Ovary (tissue), 9 donors: ENCODE results near the gene ZNF518A. TPM values are rescaled to one million over a fixed set of nuclear protein-coding genes. Genes with fewer than 3 reads are reported as not detected.

Experiments used
- DNase-seq, 5 donors: peaks; one replicate each; pipeline ENCODE4 v3.0.0-alpha.2; 2019 to 2020
- H3K27ac ChIP-seq, 2 donors: fragments of 200-600 bp; one replicate each; pipeline versions ENCODE4 v1.5.1 to v1.8.0; 2019 to 2022
- H3K27me3 ChIP-seq: fragments of 200-600 bp; one replicate; pipeline ENCODE4 v1.8.0; 2022
- H3K36me3 ChIP-seq: fragments of 200-600 bp; sonication (generic); one replicate; pipeline ENCODE4 v1.5.1; 2019
- H3K4me1 ChIP-seq: one replicate; pipeline ENCODE4 v1.8.1; 2013; ENCODE audit warnings: mild to moderate bottlenecking, moderate library complexity; ENCODE audit not compliant: insufficient read depth
- H3K4me3 ChIP-seq: fragments of 200-600 bp; sonication (generic); one replicate; pipeline ENCODE4 v1.5.1; 2017
- H3K9me3 ChIP-seq, 2 donors: fragments of 200-600 bp in 1 of 2; sonication (generic) in 1 of 2; one replicate each; pipeline versions ENCODE4 v1.5.1 to v1.8.1; 2013 to 2019; ENCODE audit warnings: mild to moderate bottlenecking in 1 of 2, moderate library complexity in 1 of 2
- EP300 ChIP-seq: sonication (generic); formaldehyde crosslinking; IDR thresholded peaks from one replicate; pipeline ENCODE4 v1.6.1; 2017; ENCODE audit warnings: antibody characterized with exemption
- POLR2A ChIP-seq: fragments of 450-650 bp; IDR thresholded peaks from one replicate; pipeline ENCODE4 v1.6.1; 2017; ENCODE audit warnings: antibody characterized with exemption, mild to moderate bottlenecking, moderate library complexity
- WGBS, 3 donors: extraction: QIAGEN DNeasy Blood & Tissue Kit in 1 of 3; methylation state at CpG; one replicate each; pipeline versions ENCODE4 v1.1.5 to v1.1.7; 2013 to 2017; 5-methylcytosine and 5-hydroxymethylcytosine counted together
- intact Hi-C, 4 donors: fragments of 100-400 bp; cut with DNase I; formaldehyde crosslinking; loops; one replicate each; pipeline versions ENCODE4 v1.11.0 to v1.15.1; 2022 to 2023
- polyA plus RNA-seq, 2 donors: library from polyadenylated mRNA; stranded (reverse); fragments of 200-250 nt in 1 of 2; fragments of 350-450 nt in 1 of 2; fragmentation: Illumina TruSeq in 1 of 2; extraction: RNeasy Lipid Tissue Mini Kit (QIAGEN cat#74804) in 1 of 2; gene quantifications; one replicate each; pipeline ENCODE4 v1.2.3, GENCODE V29; 2013 to 2014
- total RNA-seq, 7 donors: library from RNA; depleted of rRNA in 2 of 7; stranded (reverse); fragments of >200 nt in 2 of 7; fragmentation: NEBNext Ultra II Directional in 3 of 7; extraction: Animal tissue kit (Norgen Biotek cat#: 25700) in 3 of 7; gene quantifications; one replicate each; pipeline versions ENCODE4 v1.1.0 to v1.2.4, GENCODE V29; 2016 to 2023
- TF ChIP-seq, protein P1 (sequence below), 3 donors: fragments of 450-650 bp in 2 of 3; fragments of 200-600 bp in 1 of 3; IDR thresholded peaks; one replicate each; pipeline versions ENCODE4 v1.5.1 to v1.8.0; 2016 to 2022; ENCODE audit warnings: antibody characterized with exemption in 3 of 3, mild to moderate bottlenecking in 1 of 3
- donor health status: DM: no; HTN: no; CAD: no; lungs with moderate emphysema.
- donor health status: DM: no; HTN: no; CAD: no.
- donor health status: Bipolar disorder and iron deficiency.
- donor health status: DM: yes; HTN: yes; CAD: no.
- donor health status: DM: no; HTN: no; CAD: no.
- donor health status: DM: yes; HTN: yes; CAD: no.

Gene ZNF518A
- total and polyA plus RNA-seq, 9 donors = 4.5 to 31.7 (median 16.9) TPM

- no peaks in the 10 kb centered on the region for H3K4me1 ChIP-seq
- no peaks in the 10 kb centered on the region for H3K27me3 ChIP-seq
- H3K9me3 ChIP-seq = no peaks in the 10 kb centered on the region
- WGBS, 3 donors = 92 to 98% (median 97%) methylated on average over 2 of the region's 2 CpGs
- TF ChIP-seq, protein P1, sequence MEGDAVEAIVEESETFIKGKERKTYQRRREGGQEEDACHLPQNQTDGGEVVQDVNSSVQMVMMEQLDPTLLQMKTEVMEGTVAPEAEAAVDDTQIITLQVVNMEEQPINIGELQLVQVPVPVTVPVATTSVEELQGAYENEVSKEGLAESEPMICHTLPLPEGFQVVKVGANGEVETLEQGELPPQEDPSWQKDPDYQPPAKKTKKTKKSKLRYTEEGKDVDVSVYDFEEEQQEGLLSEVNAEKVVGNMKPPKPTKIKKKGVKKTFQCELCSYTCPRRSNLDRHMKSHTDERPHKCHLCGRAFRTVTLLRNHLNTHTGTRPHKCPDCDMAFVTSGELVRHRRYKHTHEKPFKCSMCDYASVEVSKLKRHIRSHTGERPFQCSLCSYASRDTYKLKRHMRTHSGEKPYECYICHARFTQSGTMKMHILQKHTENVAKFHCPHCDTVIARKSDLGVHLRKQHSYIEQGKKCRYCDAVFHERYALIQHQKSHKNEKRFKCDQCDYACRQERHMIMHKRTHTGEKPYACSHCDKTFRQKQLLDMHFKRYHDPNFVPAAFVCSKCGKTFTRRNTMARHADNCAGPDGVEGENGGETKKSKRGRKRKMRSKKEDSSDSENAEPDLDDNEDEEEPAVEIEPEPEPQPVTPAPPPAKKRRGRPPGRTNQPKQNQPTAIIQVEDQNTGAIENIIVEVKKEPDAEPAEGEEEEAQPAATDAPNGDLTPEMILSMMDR (IDR thresholded peaks at IDR 0.05) = no peak
- TF ChIP-seq EP300 = no peak
- no peak for TF ChIP-seq POLR2A
- no peak overlapping the region for H3K4me3 ChIP-seq
- no peak overlapping the region for H3K27ac ChIP-seq
- no peak for DNase-seq
- no peaks in the 10 kb centered on the region for H3K36me3 ChIP-seq
- intact Hi-C loops = no loop called here
Observed at GRCh38 chr10:96137567-96137966, 7.5 kb downstream of the ZNF518A start.

- no peaks in the 10 kb centered on the region for H3K36me3 ChIP-seq
- TF ChIP-seq POLR2A (no peak), EP300 (no peak)
- TF ChIP-seq, protein P1 (IDR thresholded peaks at IDR 0.05) = no peak
- no peak overlapping the region for H3K27ac ChIP-seq
- no peaks in the 10 kb centered on the region for H3K9me3 ChIP-seq
- no peaks in the 10 kb centered on the region for H3K4me1 ChIP-seq
- H3K27me3 ChIP-seq = no peaks in the 10 kb centered on the region
- WGBS, 3 donors = 96 to 100% (median 96%) methylated on average over 1 of the region's 1 CpG
- no peak for DNase-seq
- intact Hi-C loops = no loop called here
- no peak overlapping the region for H3K4me3 ChIP-seq
Observed at GRCh38 chr10:96138102-96138501, 8.0 kb downstream of the ZNF518A start.

DNA sequence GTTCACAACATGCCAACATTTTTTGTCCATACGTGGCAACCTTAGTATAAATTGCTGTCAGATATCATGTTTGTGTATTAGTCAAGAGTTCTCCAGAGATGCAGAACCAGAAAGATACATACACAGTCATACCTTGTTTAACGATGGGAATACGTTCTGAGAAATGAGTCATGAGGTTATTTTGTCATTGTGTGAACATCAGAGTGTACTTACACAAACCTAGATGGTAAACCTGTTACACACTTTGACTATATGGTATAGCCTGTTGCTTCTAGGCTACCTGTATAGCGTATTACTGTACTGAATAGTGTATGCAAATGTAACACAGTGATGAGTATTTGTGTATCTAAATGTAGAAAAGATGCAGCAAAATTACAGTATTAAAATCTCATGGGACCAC lies 22.3 kb downstream of the ZNF518A start:
- intact Hi-C loops = no loop called here
- H3K27ac ChIP-seq = no peak overlapping the region
- WGBS, 3 donors = 92 to 96% (median 95%) methylated on average over 4 of the region's 4 CpGs
- H3K4me3 ChIP-seq = no peak overlapping the region
- H3K36me3 ChIP-seq = no peaks in the 10 kb centered on the region
- no peaks in the 10 kb centered on the region for H3K27me3 ChIP-seq
- no peak for TF ChIP-seq POLR2A
- no peak for TF ChIP-seq EP300
- TF ChIP-seq, protein P1 (IDR thresholded peaks at IDR 0.05) = no peak
- no peaks in the 10 kb centered on the region for H3K9me3 ChIP-seq
- no peaks in the 10 kb centered on the region for H3K4me1 ChIP-seq
- no peak for DNase-seq

GRCh38 chr10:96153070-96153469 lies 23.0 kb downstream of the ZNF518A start:
- no peak overlapping the region for H3K4me3 ChIP-seq
- H3K4me1 ChIP-seq = no peaks in the 10 kb centered on the region
- DNase-seq = no peak
- WGBS, 3 donors = 81 to 94% (median 94%) methylated on average over 1 of the region's 1 CpG
- no peaks in the 10 kb centered on the region for H3K36me3 ChIP-seq
- H3K9me3 ChIP-seq = no peaks in the 10 kb centered on the region
- no peaks in the 10 kb centered on the region for H3K27me3 ChIP-seq
- intact Hi-C loops = no loop called here
- H3K27ac ChIP-seq = no peak overlapping the region
- TF ChIP-seq POLR2A (no peak), EP300 (no peak)
- TF ChIP-seq, protein P1 (IDR thresholded peaks at IDR 0.05) = no peak
